ENCODE results near the gene TXNDC15.
"Not testable (repeated sequence)": the region's sequence is repeated elsewhere in the genome, so short reads cannot be mapped to it uniquely, and the experiment has no call there.

Gene TXNDC15

GRCh38 chr5:134874831-134875655 lies 872 bp downstream of the TXNDC15 start:
- Histone ChIP-seq H3K27ac (ENCODE audit: insufficient read depth in 1 of 2, low read depth in 1 of 2, low read length in 2 of 2, poor library complexity in 1 of 2, severe bottlenecking in 2 of 2) (peak overlapping the region in 1 of 2 experiments; percentile 85), H3K27me3 (replicated peaks in 2 of 5; ENCODE audit: control insufficient read depth in 4 of 5, insufficient read depth in 5 of 5, low read length in 4 of 5) (no peaks in the 10 kb centered on the region), H3K36me3 (ENCODE audit: control insufficient read depth in 4 of 4, insufficient read depth in 4 of 4, low read length in 3 of 4) (peaks cover 0 to 3% (median 1%) of the 10 kb centered on the region in 4 experiments), H3K9me3 (ENCODE audit: control extremely low read depth in 1 of 5, control insufficient read depth in 4 of 5, insufficient read depth in 2 of 5, low read depth in 1 of 5, low read length in 4 of 5) (no peaks in the 10 kb centered on the region), H3K4me3 (ENCODE audit: control insufficient read depth in 1 of 7, extremely low read depth in 1 of 7, insufficient read depth in 4 of 7, low read depth in 2 of 7, low read length in 6 of 7) (peak overlapping the region; percentile 49 to 93 (median 83)), H3K4me1 (ENCODE audit: control extremely low read depth in 1 of 4, control insufficient read depth in 4 of 4, insufficient read depth in 4 of 4, low read length in 3 of 4) (peaks cover 0 to 23% (median 15%) of the 10 kb centered on the region in 4 experiments)
- DNase-seq, result peak in 2 of 3 donors; percentile 25 to 35
- WGBS (ENCODE audit: insufficient coverage), result 11% methylated on average over 16 of the region's 20 CpGs
- CTCF ChIA-PET, result interaction anchor here (1.5 kb wide), 1 partner anchor 26 kb away, joined by 6 read pairs; no protein-coding TSS in a partner anchor
- POLR2A ChIA-PET, result no interaction called here

GRCh38 chr5:134877159-134877558 lies 3.0 kb downstream of the TXNDC15 start:
- Histone ChIP-seq H3K27me3 (replicated peaks in 2 of 5; ENCODE audit: control insufficient read depth in 4 of 5, insufficient read depth in 5 of 5, low read length in 4 of 5) (no peaks in the 10 kb centered on the region), H3K27ac (ENCODE audit: insufficient read depth in 1 of 2, low read depth in 1 of 2, low read length in 2 of 2, poor library complexity in 1 of 2, severe bottlenecking in 2 of 2) (no peak overlapping the region), H3K4me3 (ENCODE audit: control insufficient read depth in 1 of 7, extremely low read depth in 1 of 7, insufficient read depth in 4 of 7, low read depth in 2 of 7, low read length in 6 of 7) (no peak overlapping the region), H3K4me1 (ENCODE audit: control extremely low read depth in 1 of 4, control insufficient read depth in 4 of 4, insufficient read depth in 4 of 4, low read length in 3 of 4) (peaks cover 0 to 23% (median 15%) of the 10 kb centered on the region in 4 experiments), H3K9me3 (ENCODE audit: control extremely low read depth in 1 of 5, control insufficient read depth in 4 of 5, insufficient read depth in 2 of 5, low read depth in 1 of 5, low read length in 4 of 5) (no peaks in the 10 kb centered on the region), H3K36me3 (ENCODE audit: control insufficient read depth in 4 of 4, insufficient read depth in 4 of 4, low read length in 3 of 4) (peaks cover 0 to 3% (median 1%) of the 10 kb centered on the region in 4 experiments)
- DNase-seq, result peak in 2 of 3 donors; percentile 6 to 21
- POLR2A ChIA-PET, result interaction anchor here (1.4 kb wide), 1 partner anchor 25 kb away, joined by 3 read pairs; no protein-coding TSS in a partner anchor
- CTCF ChIA-PET, result interaction anchor here (0.7 to 1.1 kb wide), 3 partner anchors 24 to 34 kb away, joined by 3 to 5 read pairs (median 4); partner anchors contain the start of gene PCBD2

GRCh38 chr5:134878403-134878802 lies 4.2 kb downstream of the TXNDC15 start:
- POLR2A ChIA-PET, result no interaction called here
- CTCF ChIA-PET, result no interaction called here
- WGBS (ENCODE audit: insufficient coverage), result 100% methylated on average over 3 of the region's 3 CpGs

GRCh38 chr5:134879456-134879855 lies 5.3 kb downstream of the TXNDC15 start:
- Histone ChIP-seq H3K27me3 (replicated peaks in 2 of 5; ENCODE audit: control insufficient read depth in 4 of 5, insufficient read depth in 5 of 5, low read length in 4 of 5) (no peaks in the 10 kb centered on the region), H3K36me3 (ENCODE audit: control insufficient read depth in 4 of 4, insufficient read depth in 4 of 4, low read length in 3 of 4) (peaks cover 0 to 3% (median 1%) of the 10 kb centered on the region in 4 experiments), H3K4me3 (ENCODE audit: control insufficient read depth in 1 of 7, extremely low read depth in 1 of 7, insufficient read depth in 4 of 7, low read depth in 2 of 7, low read length in 6 of 7) (no peak overlapping the region), H3K9me3 (ENCODE audit: control extremely low read depth in 1 of 5, control insufficient read depth in 4 of 5, insufficient read depth in 2 of 5, low read depth in 1 of 5, low read length in 4 of 5) (no peaks in the 10 kb centered on the region), H3K27ac (ENCODE audit: insufficient read depth in 1 of 2, low read depth in 1 of 2, low read length in 2 of 2, poor library complexity in 1 of 2, severe bottlenecking in 2 of 2) (no peak overlapping the region), H3K4me1 (ENCODE audit: control extremely low read depth in 1 of 4, control insufficient read depth in 4 of 4, insufficient read depth in 4 of 4, low read length in 3 of 4) (peaks cover 0 to 18% (median 11%) of the 10 kb centered on the region in 4 experiments)
- POLR2A ChIA-PET, result no interaction called here
- DNase-seq, result no peak
- CTCF ChIA-PET, result no interaction called here
- 96% methylated on average over 3 of the region's 3 CpGs for WGBS (ENCODE audit: insufficient coverage)

More at GRCh38 chr5:134878403-134878802, 4.2 kb downstream of the TXNDC15 start:
- H3K4me1 ChIP-seq (ENCODE audit: control extremely low read depth in 1 of 4, control insufficient read depth in 4 of 4, insufficient read depth in 4 of 4, low read length in 3 of 4), result peaks cover 0 to 23% (median 15%) of the 10 kb centered on the region in 4 experiments
- no peaks in the 10 kb centered on the region for H3K9me3 ChIP-seq (ENCODE audit: control extremely low read depth in 1 of 5, control insufficient read depth in 4 of 5, insufficient read depth in 2 of 5, low read depth in 1 of 5, low read length in 4 of 5)
- no peak overlapping the region for H3K4me3 ChIP-seq (ENCODE audit: control insufficient read depth in 1 of 7, extremely low read depth in 1 of 7, insufficient read depth in 4 of 7, low read depth in 2 of 7, low read length in 6 of 7)
- peaks cover 0 to 3% (median 1%) of the 10 kb centered on the region in 4 experiments for H3K36me3 ChIP-seq (ENCODE audit: control insufficient read depth in 4 of 4, insufficient read depth in 4 of 4, low read length in 3 of 4)
- H3K27me3 ChIP-seq (replicated peaks in 2 of 5; ENCODE audit: control insufficient read depth in 4 of 5, insufficient read depth in 5 of 5, low read length in 4 of 5), result no peaks in the 10 kb centered on the region
- no peak for DNase-seq
- H3K27ac ChIP-seq (ENCODE audit: insufficient read depth in 1 of 2, low read depth in 1 of 2, low read length in 2 of 2, poor library complexity in 1 of 2, severe bottlenecking in 2 of 2), result no peak overlapping the region

GRCh38 chr5:134880937-134881336 lies 6.8 kb downstream of the TXNDC15 start:
- H3K36me3 ChIP-seq (ENCODE audit: control insufficient read depth in 4 of 4, insufficient read depth in 4 of 4, low read length in 3 of 4); H3K4me3 ChIP-seq (ENCODE audit: control insufficient read depth in 1 of 7, extremely low read depth in 1 of 7, insufficient read depth in 4 of 7, low read depth in 2 of 7, low read length in 6 of 7); H3K27me3 ChIP-seq (replicated peaks in 2 of 5; ENCODE audit: control insufficient read depth in 4 of 5, insufficient read depth in 5 of 5, low read length in 4 of 5); H3K27ac ChIP-seq (ENCODE audit: insufficient read depth in 1 of 2, low read depth in 1 of 2, low read length in 2 of 2, poor library complexity in 1 of 2, severe bottlenecking in 2 of 2); POLR2A ChIA-PET; H3K4me1 ChIP-seq (ENCODE audit: control extremely low read depth in 1 of 4, control insufficient read depth in 4 of 4, insufficient read depth in 4 of 4, low read length in 3 of 4); H3K9me3 ChIP-seq (ENCODE audit: control extremely low read depth in 1 of 5, control insufficient read depth in 4 of 5, insufficient read depth in 2 of 5, low read depth in 1 of 5, low read length in 4 of 5); DNase-seq: not testable (repeated sequence)
- no CpG with 5 or more reads among the region's 3 CpGs for WGBS (ENCODE audit: insufficient coverage)
- CTCF ChIA-PET, result interaction anchor here (0.6 kb wide), 1 partner anchor 191 kb away, joined by 3 read pairs; no protein-coding TSS in a partner anchor

- POLR2A ChIA-PET; H3K9me3 ChIP-seq (ENCODE audit: control extremely low read depth in 1 of 5, control insufficient read depth in 4 of 5, insufficient read depth in 2 of 5, low read depth in 1 of 5, low read length in 4 of 5); CTCF ChIA-PET; H3K27ac ChIP-seq (ENCODE audit: insufficient read depth in 1 of 2, low read depth in 1 of 2, low read length in 2 of 2, poor library complexity in 1 of 2, severe bottlenecking in 2 of 2); DNase-seq; H3K4me3 ChIP-seq (ENCODE audit: control insufficient read depth in 1 of 7, extremely low read depth in 1 of 7, insufficient read depth in 4 of 7, low read depth in 2 of 7, low read length in 6 of 7); H3K36me3 ChIP-seq (ENCODE audit: control insufficient read depth in 4 of 4, insufficient read depth in 4 of 4, low read length in 3 of 4); H3K4me1 ChIP-seq (ENCODE audit: control extremely low read depth in 1 of 4, control insufficient read depth in 4 of 4, insufficient read depth in 4 of 4, low read length in 3 of 4); H3K27me3 ChIP-seq (replicated peaks in 2 of 5; ENCODE audit: control insufficient read depth in 4 of 5, insufficient read depth in 5 of 5, low read length in 4 of 5): not testable (repeated sequence)
- WGBS (ENCODE audit: insufficient coverage), result 91% methylated on average over 14 of the region's 30 CpGs
Observed at GRCh38 chr5:134881711-134882110, 7.5 kb downstream of the TXNDC15 start.

GRCh38 chr5:134887593-134888159 lies 13.5 kb downstream of the TXNDC15 start:
- no peaks in the 10 kb centered on the region for H3K27me3 ChIP-seq (replicated peaks in 2 of 5; ENCODE audit: control insufficient read depth in 4 of 5, insufficient read depth in 5 of 5, low read length in 4 of 5)
- H3K4me3 ChIP-seq (ENCODE audit: control insufficient read depth in 1 of 7, extremely low read depth in 1 of 7, insufficient read depth in 4 of 7, low read depth in 2 of 7, low read length in 6 of 7), result no peak overlapping the region
- 97% methylated on average over 14 of the region's 14 CpGs for WGBS (ENCODE audit: insufficient coverage)
- H3K9me3 ChIP-seq (ENCODE audit: control extremely low read depth in 1 of 5, control insufficient read depth in 4 of 5, insufficient read depth in 2 of 5, low read depth in 1 of 5, low read length in 4 of 5), result peaks cover 0 to 10% (median 0%) of the 10 kb centered on the region in 5 experiments
- ChIA-PET CTCF (no interaction called here), POLR2A (no interaction called here)
- no peaks in the 10 kb centered on the region for H3K4me1 ChIP-seq (ENCODE audit: control extremely low read depth in 1 of 4, control insufficient read depth in 4 of 4, insufficient read depth in 4 of 4, low read length in 3 of 4)
- DNase-seq, result no peak
- H3K36me3 ChIP-seq (ENCODE audit: control insufficient read depth in 4 of 4, insufficient read depth in 4 of 4, low read length in 3 of 4), result peaks cover 15 to 35% (median 23%) of the 10 kb centered on the region in 4 experiments
- no peak overlapping the region for H3K27ac ChIP-seq (ENCODE audit: insufficient read depth in 1 of 2, low read depth in 1 of 2, low read length in 2 of 2, poor library complexity in 1 of 2, severe bottlenecking in 2 of 2)
